B cell (primary cell): ENCODE results near the gene HIPK2.

Experiments used
- EZH2 ChIP-seq: IDR thresholded peaks from 2 replicates; pipeline ENCODE4 v1.6.1; 2012; ENCODE audit warnings: borderline replicate concordance, low read depth, mild to moderate bottlenecking, moderate library complexity, low read length; ENCODE audit not compliant: insufficient read depth, poor library complexity, severe bottlenecking
- TF ChIP-seq, protein P1 (sequence below): fragments of 200-600 bp; IDR thresholded peaks from one replicate; pipeline ENCODE4 v1.8.0; 2022; ENCODE audit warnings: antibody characterized with exemption, mild to moderate bottlenecking

DNA sequence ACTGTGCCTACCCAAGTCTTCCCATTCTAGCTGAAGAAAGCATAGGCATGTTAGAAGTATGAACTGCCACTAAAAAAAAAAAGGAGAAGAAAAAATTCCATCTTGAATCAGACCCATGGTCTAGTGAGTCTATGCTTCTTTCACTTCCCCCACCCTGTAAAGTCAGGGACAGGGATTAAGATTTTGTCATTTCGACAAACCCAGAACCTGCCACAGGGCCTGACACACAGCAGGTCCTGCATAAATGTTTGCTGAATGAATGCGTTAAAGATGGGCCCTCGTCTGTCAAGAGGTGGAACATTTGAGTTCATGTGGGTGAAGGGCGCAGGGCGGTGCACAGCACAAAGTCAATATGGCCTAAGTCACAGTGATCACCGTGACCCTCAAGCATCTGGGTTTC, 4.9 kb downstream of the HIPK2 start:
- TF ChIP-seq, protein P1, sequence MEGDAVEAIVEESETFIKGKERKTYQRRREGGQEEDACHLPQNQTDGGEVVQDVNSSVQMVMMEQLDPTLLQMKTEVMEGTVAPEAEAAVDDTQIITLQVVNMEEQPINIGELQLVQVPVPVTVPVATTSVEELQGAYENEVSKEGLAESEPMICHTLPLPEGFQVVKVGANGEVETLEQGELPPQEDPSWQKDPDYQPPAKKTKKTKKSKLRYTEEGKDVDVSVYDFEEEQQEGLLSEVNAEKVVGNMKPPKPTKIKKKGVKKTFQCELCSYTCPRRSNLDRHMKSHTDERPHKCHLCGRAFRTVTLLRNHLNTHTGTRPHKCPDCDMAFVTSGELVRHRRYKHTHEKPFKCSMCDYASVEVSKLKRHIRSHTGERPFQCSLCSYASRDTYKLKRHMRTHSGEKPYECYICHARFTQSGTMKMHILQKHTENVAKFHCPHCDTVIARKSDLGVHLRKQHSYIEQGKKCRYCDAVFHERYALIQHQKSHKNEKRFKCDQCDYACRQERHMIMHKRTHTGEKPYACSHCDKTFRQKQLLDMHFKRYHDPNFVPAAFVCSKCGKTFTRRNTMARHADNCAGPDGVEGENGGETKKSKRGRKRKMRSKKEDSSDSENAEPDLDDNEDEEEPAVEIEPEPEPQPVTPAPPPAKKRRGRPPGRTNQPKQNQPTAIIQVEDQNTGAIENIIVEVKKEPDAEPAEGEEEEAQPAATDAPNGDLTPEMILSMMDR, result no peak
- no peak for TF ChIP-seq EZH2
